ENCODE results near the gene DUSP21.
"Not testable (repeated sequence)": the region's sequence is repeated elsewhere in the genome, so short reads cannot be mapped to it uniquely, and the experiment has no call there.

The DUSP21 gene

DNA sequence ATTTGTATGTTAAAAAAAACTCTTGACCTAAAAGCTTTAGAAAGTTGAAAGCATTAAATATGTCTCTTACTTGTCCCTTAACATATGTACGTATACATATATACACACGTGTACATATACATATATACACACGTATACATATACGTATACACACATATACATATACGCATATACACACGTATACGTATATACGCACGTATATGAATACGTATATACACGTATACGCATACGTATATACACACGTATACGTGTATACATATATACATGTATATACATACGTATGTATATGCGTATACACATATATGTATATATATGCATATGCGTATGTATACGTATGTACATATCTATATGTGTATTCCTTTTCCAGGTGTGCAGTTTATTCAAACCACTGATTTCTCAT, 32.9 kb downstream of the DUSP21 start:
- DNase-seq, result no peak

DNA sequence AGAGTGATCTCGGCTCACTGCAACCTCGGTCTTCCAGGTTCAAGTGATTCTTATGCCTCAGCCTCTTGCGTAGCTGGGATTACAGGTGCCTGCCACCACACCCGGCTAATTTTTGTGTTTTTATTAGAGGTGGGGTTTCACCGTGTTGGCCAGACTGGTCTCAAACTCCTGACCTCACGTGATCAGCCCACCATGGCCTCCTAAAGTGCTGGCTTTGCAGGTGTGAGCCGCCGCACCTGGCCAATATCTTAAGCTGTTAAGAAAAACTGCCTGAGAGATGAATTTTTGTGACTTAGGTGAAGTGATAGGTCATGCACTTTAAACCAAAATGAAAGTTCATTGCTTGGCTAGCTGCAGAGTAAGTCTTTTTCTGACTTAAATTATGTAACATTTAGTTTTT, 35.0 kb downstream of the DUSP21 start:
- no peak for DNase-seq

DNA sequence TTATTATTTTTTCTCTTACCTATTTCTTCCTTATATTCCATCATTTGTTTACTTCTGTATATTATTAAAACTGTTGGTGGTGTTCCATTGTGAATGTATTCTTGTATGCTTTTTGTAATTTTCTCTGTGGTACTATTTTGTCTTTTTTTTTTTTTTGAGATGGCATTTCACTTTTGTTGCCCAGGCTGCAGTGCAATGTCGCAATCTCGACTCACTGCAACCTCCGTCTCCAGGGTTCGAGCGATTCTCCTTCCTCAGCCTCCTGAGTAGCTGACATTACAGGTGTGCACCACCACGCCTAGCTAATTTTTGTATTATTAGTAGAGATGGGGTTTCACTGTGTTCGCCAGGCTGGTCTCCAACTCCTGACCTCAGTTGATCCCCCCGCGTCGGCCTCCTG, 37.7 kb downstream of the DUSP21 start:
- DNase-seq, result no peak

DNA sequence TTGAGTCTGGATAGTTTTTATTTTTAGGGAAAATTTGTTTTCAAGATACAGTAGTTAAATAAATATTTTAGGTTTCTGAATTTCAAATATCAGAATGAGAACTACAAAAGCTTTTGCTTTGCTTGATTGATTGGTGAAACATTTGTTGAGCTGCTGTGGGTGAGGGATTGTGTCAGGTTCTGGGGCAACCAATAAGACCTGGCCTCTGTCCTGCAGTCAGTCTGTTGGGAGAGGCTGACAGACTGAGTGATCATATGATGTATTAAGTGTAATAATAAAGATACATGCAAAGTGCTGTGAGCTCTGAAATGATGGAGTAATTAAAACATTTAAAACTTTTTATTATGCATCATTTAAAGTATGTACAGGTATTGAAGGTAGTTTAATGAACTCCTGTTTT, 38.8 kb downstream of the DUSP21 start:
- DNase-seq, result no peak

DNA sequence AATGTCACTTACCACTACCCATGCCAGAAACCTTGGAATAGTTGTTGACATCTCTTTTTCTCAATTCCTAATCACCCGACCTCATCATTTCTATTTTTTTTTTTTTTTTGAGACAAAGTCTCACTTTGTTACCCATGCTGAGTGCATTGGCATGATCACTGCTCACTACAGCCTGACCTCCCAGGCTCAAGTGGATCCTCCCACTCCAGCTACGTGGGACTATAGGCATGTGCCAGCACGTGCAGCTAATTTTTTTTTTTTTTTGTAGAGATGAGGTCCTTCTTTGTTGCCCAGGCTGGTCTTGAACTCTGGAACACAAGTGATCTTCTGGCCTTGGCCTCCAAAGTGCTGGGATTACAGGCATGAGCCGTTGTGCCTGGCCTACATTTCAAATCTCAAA, 41.1 kb downstream of the DUSP21 start:
- no peak for DNase-seq

DNA sequence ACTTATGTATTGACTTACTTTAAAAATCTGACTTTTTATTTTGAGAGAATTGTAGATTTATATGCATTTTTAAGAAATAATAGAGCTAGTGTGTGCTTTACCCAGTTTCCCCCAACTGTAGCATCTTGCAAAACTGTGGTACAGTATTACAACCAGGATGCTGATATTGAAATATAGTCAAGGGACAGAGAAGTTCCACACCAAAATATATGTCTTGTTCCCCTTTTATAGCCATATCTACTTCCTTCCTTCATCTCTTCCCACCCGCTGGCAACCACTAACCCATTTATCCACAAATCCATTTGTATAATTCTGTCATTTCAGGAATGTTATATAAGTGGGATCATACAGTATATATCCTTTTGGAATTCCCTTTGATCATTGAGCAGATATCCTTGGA, 46.0 kb downstream of the DUSP21 start:
- DNase-seq, result no peak

DNA sequence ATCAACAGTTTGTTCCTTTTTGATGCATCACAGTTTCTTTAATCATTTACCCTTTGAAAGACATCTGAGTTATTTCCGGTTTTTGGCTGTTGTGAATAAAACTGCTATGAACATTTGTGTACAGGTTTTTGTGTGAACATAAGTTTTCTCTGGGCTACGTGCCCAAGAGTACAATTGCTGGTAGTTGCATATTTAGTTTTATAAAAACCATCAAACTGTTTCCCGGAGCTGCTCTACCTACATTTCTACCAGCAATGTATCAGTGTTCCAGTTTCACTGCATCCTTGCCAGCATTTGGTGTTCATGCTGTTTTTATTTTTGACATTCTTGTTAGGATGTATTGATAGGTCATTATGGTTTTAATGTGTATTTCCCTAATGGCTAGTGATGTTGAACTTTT, 46.4 kb downstream of the DUSP21 start:
- DNase-seq, result no peak

DNA sequence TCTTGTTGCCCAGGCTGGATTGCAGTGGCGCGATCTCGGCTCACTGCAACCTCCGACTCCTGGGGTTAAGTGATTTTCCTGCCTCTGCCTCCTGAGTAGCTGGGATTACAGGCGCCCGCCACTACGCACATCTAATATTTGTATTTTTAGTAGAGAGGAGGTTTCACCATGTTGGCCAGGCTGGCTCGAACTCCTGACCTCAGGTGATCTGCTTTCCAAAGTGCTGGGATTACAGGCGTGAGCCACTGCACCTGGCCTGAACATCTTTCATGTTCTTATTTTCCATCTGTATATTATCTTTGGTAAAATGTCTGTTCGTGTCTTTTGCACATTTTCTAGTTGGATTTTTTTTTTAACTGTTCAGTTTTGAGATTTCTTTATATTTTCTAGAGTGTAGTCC, 46.9 kb downstream of the DUSP21 start:
- not testable (repeated sequence) for DNase-seq

DNA sequence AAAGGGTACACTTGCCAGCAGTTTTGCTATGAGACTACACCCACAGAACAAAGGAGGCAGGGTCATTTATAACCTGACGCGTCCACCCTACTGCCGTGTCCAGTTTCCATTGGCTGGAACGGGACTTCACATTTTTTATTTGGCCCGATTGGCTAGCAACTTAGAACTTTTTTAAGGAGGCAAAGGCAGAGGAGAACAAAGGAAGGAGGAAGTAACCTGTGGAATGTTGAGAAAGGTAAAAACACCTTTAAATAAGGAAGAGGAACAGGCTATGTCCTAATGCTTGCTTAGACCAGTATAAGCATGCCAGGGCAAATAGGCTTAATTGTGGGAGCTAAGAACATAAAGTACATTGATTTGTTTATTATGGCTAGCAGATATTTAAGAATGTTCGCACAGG, 47.8 kb downstream of the DUSP21 start:
- no peak for DNase-seq

Data from NCI-H187 (cell line).